ENCODE results near the gene RANBP10. TPM values are rescaled to one million over a fixed set of nuclear protein-coding genes. Genes with fewer than 3 reads are reported as not detected.
A peak's percentile ranks its signal among the peaks of the same experiment; 100 is the strongest.

Gene RANBP10
- 19.5 TPM for polyA plus RNA-seq (2013)

- ChIA-PET POLR2A (interaction anchor here (1.1 to 1.2 kb wide), 2 partner anchors 9 to 25 kb away, joined by 3 to 6 read pairs; no protein-coding TSS in a partner anchor), CTCF (interaction anchor here (0.7 to 3.0 kb wide), 11 partner anchors 9 to 246 kb away, joined by 3 to 24 read pairs (median 3); no protein-coding TSS in a partner anchor)
- under 1% methylated on average over 52 of the region's 54 CpGs for WGBS (ENCODE audit: insufficient coverage)
- Histone ChIP-seq H3K36me3 (ENCODE audit: control insufficient read depth in 4 of 4, insufficient read depth in 4 of 4, low read length in 3 of 4) (peaks cover 3 to 18% (median 9%) of the 10 kb centered on the region in 4 experiments), H3K27me3 (replicated peaks in 2 of 5; ENCODE audit: control insufficient read depth in 4 of 5, insufficient read depth in 5 of 5, low read length in 4 of 5) (no peaks in the 10 kb centered on the region), H3K9me3 (ENCODE audit: control extremely low read depth in 1 of 5, control insufficient read depth in 4 of 5, insufficient read depth in 2 of 5, low read depth in 1 of 5, low read length in 4 of 5) (no peaks in the 10 kb centered on the region), H3K4me3 (ENCODE audit: control insufficient read depth in 1 of 7, extremely low read depth in 1 of 7, insufficient read depth in 4 of 7, low read depth in 2 of 7, low read length in 6 of 7) (peak within 1 kb of the TSS; percentile 78 to 100 (median 94)), H3K27ac (ENCODE audit: insufficient read depth in 1 of 2, low read depth in 1 of 2, low read length in 2 of 2, poor library complexity in 1 of 2, severe bottlenecking in 2 of 2) (peak within 1 kb of the TSS; percentile 86 to 94), H3K4me1 (ENCODE audit: control extremely low read depth in 1 of 4, control insufficient read depth in 4 of 4, insufficient read depth in 4 of 4, low read length in 3 of 4) (peaks cover 10 to 36% (median 20%) of the 10 kb centered on the region in 4 experiments)
- peak; percentile 99 to 100 (median 100) for DNase-seq
These were observed at the start of gene RANBP10, which contains the start of gene TSNAXIP1 for GRCh38 chr16:67806428-67807147. Gene RANBP10 (minus strand): TSS chr16:67806560. CDS start chr16:67806536, 24 bp downstream. Gene TSNAXIP1 (plus strand): TSS chr16:67806889. CDS start chr16:67807150, 261 bp downstream.

DNA sequence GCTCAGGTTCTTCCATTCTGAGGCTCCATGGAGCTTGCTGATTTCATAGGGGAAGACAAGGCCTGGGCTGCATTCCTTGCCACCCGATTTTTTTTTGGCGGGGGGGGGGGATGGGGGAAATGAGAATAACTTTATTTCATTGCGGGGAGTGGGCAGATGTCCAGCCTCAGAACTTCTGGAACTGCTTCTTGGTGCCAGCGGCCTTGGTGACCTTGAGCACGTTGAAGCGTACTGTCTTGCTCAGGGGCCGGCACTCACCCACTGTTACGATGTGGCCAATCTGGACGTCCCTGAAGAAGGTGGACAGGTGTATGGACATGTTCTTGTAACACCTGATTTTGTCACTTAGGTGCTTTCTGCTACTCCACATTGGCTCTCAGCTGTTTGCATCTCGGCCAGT is 49.4 kb upstream of the RANBP10 start:
- ChIA-PET CTCF (interaction anchor here (0.6 to 18.2 kb wide), 4 partner anchors 8 to 955 kb away, joined by 3 to 155 read pairs (median 4); partner anchors contain the start of genes CENPT and NUTF2), POLR2A (interaction anchor here (1.0 kb wide), 1 partner anchor 22 kb away, joined by 3 read pairs; no protein-coding TSS in a partner anchor)
- Histone ChIP-seq H3K27ac (ENCODE audit: insufficient read depth in 1 of 2, low read depth in 1 of 2, low read length in 2 of 2, poor library complexity in 1 of 2, severe bottlenecking in 2 of 2) (peak overlapping the region; percentile 36 to 56), H3K27me3 (replicated peaks in 2 of 5; ENCODE audit: control insufficient read depth in 4 of 5, insufficient read depth in 5 of 5, low read length in 4 of 5) (no peaks in the 10 kb centered on the region), H3K4me1 (ENCODE audit: control extremely low read depth in 1 of 4, control insufficient read depth in 4 of 4, insufficient read depth in 4 of 4, low read length in 3 of 4) (peaks cover 0 to 24% (median 10%) of the 10 kb centered on the region in 4 experiments), H3K4me3 (ENCODE audit: control insufficient read depth in 1 of 7, extremely low read depth in 1 of 7, insufficient read depth in 4 of 7, low read depth in 2 of 7, low read length in 6 of 7) (no peak overlapping the region), H3K9me3 (ENCODE audit: control extremely low read depth in 1 of 5, control insufficient read depth in 4 of 5, insufficient read depth in 2 of 5, low read depth in 1 of 5, low read length in 4 of 5) (no peaks in the 10 kb centered on the region), H3K36me3 (ENCODE audit: control insufficient read depth in 4 of 4, insufficient read depth in 4 of 4, low read length in 3 of 4) (peaks cover 2 to 23% (median 9%) of the 10 kb centered on the region in 4 experiments)
- DNase-seq = no peak
- whole genome bisulfite sequencing (ENCODE audit: insufficient coverage) = 91% methylated on average over 8 of the region's 10 CpGs

GRCh38 chr16:67853670-67854069 is 47.3 kb upstream of the RANBP10 start:
- Histone ChIP-seq H3K9me3 (ENCODE audit: control extremely low read depth in 1 of 5, control insufficient read depth in 4 of 5, insufficient read depth in 2 of 5, low read depth in 1 of 5, low read length in 4 of 5) (no peaks in the 10 kb centered on the region), H3K4me1 (ENCODE audit: control extremely low read depth in 1 of 4, control insufficient read depth in 4 of 4, insufficient read depth in 4 of 4, low read length in 3 of 4) (peaks cover 0 to 26% (median 10%) of the 10 kb centered on the region in 4 experiments), H3K27me3 (replicated peaks in 2 of 5; ENCODE audit: control insufficient read depth in 4 of 5, insufficient read depth in 5 of 5, low read length in 4 of 5) (no peaks in the 10 kb centered on the region), H3K27ac (ENCODE audit: insufficient read depth in 1 of 2, low read depth in 1 of 2, low read length in 2 of 2, poor library complexity in 1 of 2, severe bottlenecking in 2 of 2) (no peak overlapping the region), H3K36me3 (ENCODE audit: control insufficient read depth in 4 of 4, insufficient read depth in 4 of 4, low read length in 3 of 4) (peaks cover 0 to 23% (median 5%) of the 10 kb centered on the region in 4 experiments), H3K4me3 (ENCODE audit: control insufficient read depth in 1 of 7, extremely low read depth in 1 of 7, insufficient read depth in 4 of 7, low read depth in 2 of 7, low read length in 6 of 7) (no peak overlapping the region)
- ChIA-PET CTCF (interaction anchor here (1.3 to 11.8 kb wide), 2 partner anchors 10 to 181 kb away, joined by 3 to 155 read pairs; no protein-coding TSS in a partner anchor), POLR2A (no interaction called here)
- 92% methylated on average over 3 of the region's 3 CpGs for WGBS (ENCODE audit: insufficient coverage)
- DNase-seq = no peak

DNA sequence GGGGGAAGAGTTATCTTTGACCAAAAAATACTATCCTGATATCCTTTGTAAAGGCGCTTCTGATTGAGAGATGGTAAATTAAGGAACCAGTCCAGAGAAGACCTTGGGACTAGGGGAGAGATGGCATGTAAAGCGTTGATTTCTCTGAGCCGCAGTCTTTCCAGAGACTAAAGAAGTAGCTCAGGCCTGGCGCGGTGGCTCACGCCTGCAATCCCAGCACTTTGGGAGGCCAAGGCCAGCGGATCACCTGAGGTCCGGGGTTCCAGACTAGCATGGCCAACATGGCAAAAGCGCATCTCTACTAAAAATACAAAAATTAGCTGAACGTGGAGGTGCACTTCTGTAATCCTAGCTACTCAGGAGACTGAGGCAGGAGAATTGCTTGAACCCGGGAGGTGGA is 41.8 kb upstream of the RANBP10 start:
- Histone ChIP-seq H3K4me3 (ENCODE audit: control insufficient read depth in 1 of 7, extremely low read depth in 1 of 7, insufficient read depth in 4 of 7, low read depth in 2 of 7, low read length in 6 of 7) (peak overlapping the region in 6 of 7 experiments; percentile 81 to 95 (median 90)), H3K27me3 (replicated peaks in 2 of 5; ENCODE audit: control insufficient read depth in 4 of 5, insufficient read depth in 5 of 5, low read length in 4 of 5) (no peaks in the 10 kb centered on the region), H3K9me3 (ENCODE audit: control extremely low read depth in 1 of 5, control insufficient read depth in 4 of 5, insufficient read depth in 2 of 5, low read depth in 1 of 5, low read length in 4 of 5) (no peaks in the 10 kb centered on the region), H3K27ac (ENCODE audit: insufficient read depth in 1 of 2, low read depth in 1 of 2, low read length in 2 of 2, poor library complexity in 1 of 2, severe bottlenecking in 2 of 2) (peak overlapping the region; percentile 84 to 94), H3K4me1 (ENCODE audit: control extremely low read depth in 1 of 4, control insufficient read depth in 4 of 4, insufficient read depth in 4 of 4, low read length in 3 of 4) (peaks cover 23 to 45% (median 42%) of the 10 kb centered on the region in 4 experiments), H3K36me3 (ENCODE audit: control insufficient read depth in 4 of 4, insufficient read depth in 4 of 4, low read length in 3 of 4) (peaks cover 0 to 16% (median 2%) of the 10 kb centered on the region in 4 experiments)
- POLR2A ChIA-PET = no interaction called here
- CTCF ChIA-PET = interaction anchor here (1.1 to 11.8 kb wide), 3 partner anchors 14 to 35 kb away, joined by 4 to 155 read pairs (median 10); no protein-coding TSS in a partner anchor
- DNase-seq = no peak
- 98% methylated on average over 11 of the region's 11 CpGs for WGBS (ENCODE audit: insufficient coverage)

DNA sequence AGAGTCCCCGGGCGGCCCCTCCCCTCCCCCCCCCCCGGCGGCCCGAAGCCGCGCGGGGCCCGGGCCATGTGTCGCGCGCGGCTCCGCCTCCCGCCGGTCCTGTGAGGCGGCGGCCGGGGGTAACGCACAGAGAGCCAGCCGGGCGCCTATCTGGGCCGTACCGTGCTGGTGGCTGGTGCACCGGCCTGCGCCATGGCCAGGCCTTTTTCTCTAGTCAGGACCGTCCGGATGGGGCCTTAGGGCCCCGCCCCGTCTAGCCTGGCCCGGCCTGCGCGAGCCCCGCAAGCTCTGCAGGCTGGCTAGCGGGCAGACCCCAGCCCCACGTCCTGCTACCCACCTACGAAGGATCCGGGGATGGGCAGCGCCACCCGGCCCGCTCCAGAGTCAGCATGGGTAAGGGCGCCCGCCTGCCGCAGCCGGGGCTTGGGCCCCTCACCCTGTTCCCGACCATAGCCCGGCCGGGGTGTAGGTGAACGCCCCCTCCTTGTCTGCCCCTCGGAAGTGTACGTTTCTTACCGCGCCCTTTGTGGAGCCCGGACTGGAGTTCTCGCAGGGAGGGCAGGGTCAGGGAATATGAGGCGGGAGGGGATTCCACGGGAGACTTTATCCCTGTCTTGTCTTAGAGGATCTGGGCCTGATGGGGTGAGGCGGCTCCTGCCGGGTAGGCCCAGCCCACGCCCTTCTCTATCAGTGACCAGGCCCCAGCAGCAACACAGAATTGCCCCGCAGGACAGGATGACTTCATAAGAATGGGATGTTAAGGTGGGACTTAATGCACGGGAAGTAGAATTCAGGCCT is 40.9 kb upstream of the RANBP10 start, which contains the start of gene CENPT:
Gene CENPT (minus strand): TSS at position 630 of the 798 bp plus-strand sequence. CDS start 13,834 bp downstream, outside the sequence.
- Histone ChIP-seq H3K36me3 (ENCODE audit: control insufficient read depth in 4 of 4, insufficient read depth in 4 of 4, low read length in 3 of 4) (peaks cover 0 to 16% (median 2%) of the 10 kb centered on the region in 4 experiments), H3K4me3 (ENCODE audit: control insufficient read depth in 1 of 7, extremely low read depth in 1 of 7, insufficient read depth in 4 of 7, low read depth in 2 of 7, low read length in 6 of 7) (peak within 1 kb of the TSS; percentile 81 to 97 (median 93)), H3K27ac (ENCODE audit: insufficient read depth in 1 of 2, low read depth in 1 of 2, low read length in 2 of 2, poor library complexity in 1 of 2, severe bottlenecking in 2 of 2) (peak within 1 kb of the TSS; percentile 84 to 94), H3K9me3 (ENCODE audit: control extremely low read depth in 1 of 5, control insufficient read depth in 4 of 5, insufficient read depth in 2 of 5, low read depth in 1 of 5, low read length in 4 of 5) (no peaks in the 10 kb centered on the region), H3K4me1 (ENCODE audit: control extremely low read depth in 1 of 4, control insufficient read depth in 4 of 4, insufficient read depth in 4 of 4, low read length in 3 of 4) (peaks cover 23 to 53% (median 49%) of the 10 kb centered on the region in 4 experiments), H3K27me3 (replicated peaks in 2 of 5; ENCODE audit: control insufficient read depth in 4 of 5, insufficient read depth in 5 of 5, low read length in 4 of 5) (no peaks in the 10 kb centered on the region)
- ChIA-PET POLR2A (no interaction called here), CTCF (interaction anchor here (1.1 to 11.8 kb wide), 3 partner anchors 13 to 36 kb away, joined by 5 to 155 read pairs (median 10); no protein-coding TSS in a partner anchor)
- peak in 1 of 3 donors; percentile 36 for DNase-seq
- WGBS (ENCODE audit: insufficient coverage) = 0% methylated on average over 41 of the region's 62 CpGs

DNA sequence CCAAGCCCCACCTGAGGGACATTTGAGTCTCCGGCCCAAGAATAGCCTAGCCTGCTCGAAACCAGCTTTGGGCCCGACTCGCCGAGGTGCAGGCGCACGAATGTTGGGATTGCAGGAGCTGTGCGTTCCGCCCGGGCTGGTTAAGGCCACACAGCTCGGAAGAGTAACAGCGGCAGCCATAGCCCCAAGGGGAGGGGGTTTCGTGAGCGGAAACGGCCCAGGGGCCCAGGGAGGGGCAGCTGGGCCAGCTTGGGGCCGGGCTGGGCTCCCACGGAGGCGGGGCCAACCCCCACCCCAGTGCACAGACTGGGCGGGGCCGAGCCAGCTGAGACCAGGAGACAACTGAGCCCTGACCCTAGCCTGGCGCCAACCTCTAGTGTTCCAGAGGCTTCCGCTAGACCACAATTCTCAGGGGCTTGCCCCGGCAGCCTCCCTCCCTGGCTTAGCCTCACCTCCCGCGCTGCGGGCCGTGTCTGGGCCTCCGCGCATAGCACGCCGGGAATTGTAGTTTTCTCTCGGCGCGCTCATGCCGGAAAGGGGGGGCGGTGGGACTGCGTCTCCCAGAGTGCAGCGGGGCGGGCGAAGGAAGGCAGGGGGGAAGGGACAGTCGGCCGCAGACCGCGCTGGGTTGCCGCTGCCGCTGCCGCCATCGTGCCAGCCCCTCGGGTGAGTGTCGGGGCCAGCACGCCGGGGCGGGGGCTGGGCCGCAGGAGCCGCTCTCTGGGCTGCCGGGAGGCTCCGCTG is 40.1 kb upstream of the RANBP10 start, which contains the start of gene NUTF2:
Gene NUTF2 (plus strand): TSS at position 614 of the 744 bp plus-strand sequence. CDS start 18,198 bp downstream, outside the sequence.
- POLR2A ChIA-PET = interaction anchor here (0.9 kb wide), 1 partner anchor 12 kb away, joined by 5 read pairs; no protein-coding TSS in a partner anchor
- peak within 1 kb of the TSS; percentile 81 to 97 (median 93) for H3K4me3 ChIP-seq (ENCODE audit: control insufficient read depth in 1 of 7, extremely low read depth in 1 of 7, insufficient read depth in 4 of 7, low read depth in 2 of 7, low read length in 6 of 7)
- peaks cover 23 to 55% (median 50%) of the 10 kb centered on the region in 4 experiments for H3K4me1 ChIP-seq (ENCODE audit: control extremely low read depth in 1 of 4, control insufficient read depth in 4 of 4, insufficient read depth in 4 of 4, low read length in 3 of 4)
- peaks cover 0 to 16% (median 2%) of the 10 kb centered on the region in 4 experiments for H3K36me3 ChIP-seq (ENCODE audit: control insufficient read depth in 4 of 4, insufficient read depth in 4 of 4, low read length in 3 of 4)
- H3K27ac ChIP-seq (ENCODE audit: insufficient read depth in 1 of 2, low read depth in 1 of 2, low read length in 2 of 2, poor library complexity in 1 of 2, severe bottlenecking in 2 of 2) = peak within 1 kb of the TSS; percentile 84 to 94
- CTCF ChIA-PET = interaction anchor here (1.1 to 11.8 kb wide), 4 partner anchors 13 to 45 kb away, joined by 5 to 155 read pairs (median 14); no protein-coding TSS in a partner anchor
- no peaks in the 10 kb centered on the region for H3K9me3 ChIP-seq (ENCODE audit: control extremely low read depth in 1 of 5, control insufficient read depth in 4 of 5, insufficient read depth in 2 of 5, low read depth in 1 of 5, low read length in 4 of 5)
- peak; percentile 93 to 97 (median 97) for DNase-seq
- no peaks in the 10 kb centered on the region for H3K27me3 ChIP-seq (replicated peaks in 2 of 5; ENCODE audit: control insufficient read depth in 4 of 5, insufficient read depth in 5 of 5, low read length in 4 of 5)
- WGBS (ENCODE audit: insufficient coverage) = 0% methylated on average over 37 of the region's 57 CpGs

Data from common myeloid progenitor, CD34-positive (primary cell).